Stimulated activated CD8-positive, alpha-beta memory T cell treated with anti-CD3 and anti-CD28 coated beads, Interleukin-15, amount 100 ng/mL, for 4 hours (primary cell): ENCODE measurements around the gene E2F4.

ENCODE experiments used
- DNase-seq, 2 donors: peaks; one replicate each; pipeline ENCODE4 v3.0.0-alpha.2; 2020; ENCODE audit warnings: low read depth in 2 of 2

The E2F4 gene

GRCh38 chr16:67190448-67191399, 1.2 kb upstream of the E2F4 start:
- no peak for DNase-seq

GRCh38 chr16:67191411-67191994, 452 bp upstream of the E2F4 start:
- DNase-seq: no peak

GRCh38 chr16:67192781-67193361, 916 bp downstream of the E2F4 start:
- no peak for DNase-seq

DNA sequence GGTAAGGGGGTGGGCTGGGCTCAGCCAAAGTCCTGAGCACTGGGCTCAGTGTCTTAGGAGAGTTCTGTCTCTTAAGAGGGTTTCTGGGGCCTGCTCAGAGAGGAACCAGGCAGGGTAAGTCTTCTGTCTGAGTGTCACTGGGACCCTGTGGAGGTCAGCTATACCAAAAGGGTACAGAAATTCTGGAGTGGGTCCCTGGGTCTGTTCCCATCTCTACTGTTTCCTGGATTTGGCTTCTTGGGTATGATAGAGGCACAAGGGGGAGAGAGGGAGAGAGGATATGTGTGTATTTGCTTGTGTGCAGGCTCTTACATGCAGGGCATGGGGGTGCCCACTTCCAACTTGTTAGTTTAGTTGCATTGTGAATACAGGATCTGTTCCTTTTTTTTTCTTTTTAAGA, 1.6 kb downstream of the E2F4 start:
- no peak for DNase-seq

- no peak for DNase-seq
Measured at GRCh38 chr16:67194260-67194659, 2.3 kb downstream of the E2F4 start.

DNA sequence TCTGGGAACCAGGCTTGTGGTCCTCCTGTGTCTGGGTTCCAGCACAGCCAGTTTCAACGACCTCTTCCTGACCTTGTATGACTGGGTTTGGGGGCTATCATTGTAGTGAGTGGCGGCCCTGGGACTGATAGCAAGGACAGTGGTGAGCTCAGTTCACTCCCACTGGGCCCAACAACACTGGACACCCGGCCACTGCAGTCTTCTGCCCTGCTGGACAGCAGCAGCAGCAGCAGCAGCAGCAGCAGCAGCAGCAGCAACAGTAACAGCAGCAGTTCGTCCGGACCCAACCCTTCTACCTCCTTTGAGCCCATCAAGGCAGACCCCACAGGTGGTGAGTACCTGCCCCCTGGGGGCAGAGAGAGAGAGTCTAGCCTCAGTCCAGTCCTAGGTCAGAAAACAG, 3.7 kb downstream of the E2F4 start:
- no peak for DNase-seq

DNA sequence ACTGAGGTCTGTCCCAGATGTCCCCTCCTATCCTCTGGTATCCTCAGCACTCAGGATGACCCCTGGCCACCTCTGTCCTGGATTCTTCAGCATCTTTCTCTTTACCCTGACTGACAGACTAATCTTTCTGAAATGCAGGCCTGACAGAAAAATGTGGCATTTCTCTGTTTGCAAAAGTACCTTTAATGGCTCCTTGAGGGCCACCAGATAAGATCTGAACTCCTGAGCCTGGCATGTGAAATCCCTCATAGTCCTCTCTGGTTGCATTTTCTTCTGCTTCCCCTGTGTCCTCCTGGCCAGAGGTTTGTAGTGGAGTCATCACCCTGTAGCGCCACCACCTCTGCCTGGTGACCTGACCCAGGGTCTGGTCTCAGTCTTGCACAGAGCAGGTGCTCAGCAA, 4.9 kb downstream of the E2F4 start:
- no peak for DNase-seq

DNA sequence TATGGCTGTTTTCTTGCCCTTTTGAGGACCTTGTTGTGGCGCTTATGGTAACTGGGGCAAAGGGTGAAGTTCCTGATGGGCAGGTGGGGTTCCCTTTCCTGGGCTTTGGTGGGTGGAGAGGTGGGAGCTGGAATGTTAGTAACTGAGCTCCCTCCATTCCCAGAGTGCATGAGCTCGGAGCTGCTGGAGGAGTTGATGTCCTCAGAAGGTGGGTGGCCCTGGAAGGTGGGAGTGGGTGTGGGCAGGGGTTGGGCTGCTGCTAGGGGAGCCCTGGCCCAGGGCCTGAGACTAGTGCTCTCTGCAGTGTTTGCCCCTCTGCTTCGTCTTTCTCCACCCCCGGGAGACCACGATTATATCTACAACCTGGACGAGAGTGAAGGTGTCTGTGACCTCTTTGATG, 5.7 kb downstream of the E2F4 start:
- DNase-seq: no peak

GRCh38 chr16:67198238-67198734, 6.3 kb downstream of the E2F4 start:
- no peak for DNase-seq

- DNase-seq: no peak
Measured at GRCh38 chr16:67199011-67199807, 7.3 kb downstream of the E2F4 start, which contains the start of gene ELMO3. Gene ELMO3 (plus strand): TSS chr16:67199131. CDS start chr16:67199327, 196 bp downstream.

GRCh38 chr16:67199808-67200198, 7.8 kb downstream of the E2F4 start:
- DNase-seq: no peak

- no peak for DNase-seq
Measured at GRCh38 chr16:67200491-67200890, 8.5 kb downstream of the E2F4 start.

- no peak for DNase-seq
Measured at GRCh38 chr16:67201411-67202345, 9.7 kb downstream of the E2F4 start.

GRCh38 chr16:67202426-67202825, 10.5 kb downstream of the E2F4 start:
- DNase-seq: no peak

GRCh38 chr16:67202956-67203493, 11.1 kb downstream of the E2F4 start:
- DNase-seq: no peak

DNA sequence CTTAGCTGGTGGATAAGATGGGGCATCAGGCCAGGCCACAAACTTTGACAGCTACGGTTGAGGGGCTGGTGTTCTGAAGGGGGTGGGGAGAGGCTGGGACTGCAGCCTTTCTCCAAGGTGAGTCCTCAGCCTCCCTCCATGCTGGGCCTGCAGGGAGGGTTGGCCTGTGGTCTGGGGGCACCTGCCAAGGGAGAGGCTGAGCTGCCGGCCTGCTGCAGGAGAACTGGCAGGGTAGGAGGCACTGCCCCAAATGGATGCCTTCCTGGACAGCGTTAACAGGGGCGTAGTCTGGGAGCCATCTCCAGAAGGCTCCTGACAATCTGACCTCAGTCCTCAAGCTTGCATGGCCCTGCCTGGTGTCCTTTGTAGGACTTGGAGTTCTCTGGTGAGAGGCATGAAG, 12.1 kb downstream of the E2F4 start:
- no peak for DNase-seq

GRCh38 chr16:67206129-67206837, 14.3 kb downstream of the E2F4 start:
- no peak for DNase-seq

DNA sequence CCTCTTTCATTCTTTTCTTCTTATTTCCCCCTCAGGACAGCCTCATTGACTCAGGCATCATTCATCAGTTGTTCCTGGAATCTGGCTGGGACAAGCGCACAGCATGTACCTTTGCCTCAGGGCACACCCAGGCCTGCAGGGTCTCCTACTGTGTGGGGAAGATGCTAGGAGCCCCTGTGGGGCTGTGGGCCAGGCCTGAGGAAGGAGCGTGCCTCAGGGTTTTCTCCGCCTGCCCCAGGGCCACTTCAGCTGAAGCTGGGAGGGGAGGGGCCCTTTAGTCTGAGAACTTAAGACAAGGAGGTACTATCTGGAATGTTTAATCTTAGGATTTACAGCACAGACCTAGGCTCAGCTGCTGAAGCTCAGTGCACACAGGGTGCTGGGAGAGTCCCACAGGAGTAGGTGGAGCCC, 14.9 kb downstream of the E2F4 start:
- DNase-seq: no peak

GRCh38 chr16:67207249-67208091, 15.5 kb downstream of the E2F4 start:
- no peak for DNase-seq
